GM12891 (cell line): Measurements from ENCODE around the gene RYR3.

Experiments used
- PAX5 ChIP-seq: IDR thresholded peaks from 2 replicates; pipeline ENCODE4 v1.6.1; 2011; ENCODE audit warnings: low read length, moderate library complexity, mild to moderate bottlenecking; ENCODE audit not compliant: insufficient read depth, severe bottlenecking
- POLR2A ChIP-seq: IDR thresholded peaks from 2 replicates; pipeline ENCODE4 v1.6.1; 2011; ENCODE audit warnings: low read depth, low read length, control low read depth

GRCh38 chr15:33655488-33655887, 344.7 kb downstream of the RYR3 start:
- TF ChIP-seq POLR2A (no peak), PAX5 (no peak)
